Measurements from ENCODE around the gene ASTN2. TPM values are rescaled to one million over a fixed set of nuclear protein-coding genes. Genes with fewer than 3 reads are reported as not detected.

The ASTN2 gene
- total RNA-seq, 1 donor from 2014 or later = 13.6 TPM

GRCh38 chr9:116499434-116499833 is 915.4 kb downstream of the ASTN2 start:
- Histone ChIP-seq H3K4me1 (ENCODE audit: insufficient read depth, low read length) (peaks cover 9% of the 10 kb centered on the region), H3K4me2 (ENCODE audit: low read length) (no peak overlapping the region), H3K79me2 (ENCODE audit: insufficient read depth, low read length) (no peaks in the 10 kb centered on the region), H3K9ac (ENCODE audit: low read length) (no peak overlapping the region), H3K36me3 (ENCODE audit: insufficient read depth, low read length) (no peaks in the 10 kb centered on the region), H4K20me1 (ENCODE audit: insufficient read depth, low read length) (no peaks in the 10 kb centered on the region), H3K27ac (ENCODE audit: low read depth, low read length) (no peak overlapping the region), H2AFZ (ENCODE audit: low read depth, low read length) (no peak overlapping the region), H3K27me3 (ENCODE audit: insufficient read depth, low read length) (no peaks in the 10 kb centered on the region), H3K9me3 (ENCODE audit: insufficient read depth, low read depth, low read length) (no peaks in the 10 kb centered on the region), H3K4me3 (ENCODE audit: insufficient read depth, low read depth, low read length) (no peak overlapping the region)
- H3K27me3 Mint-ChIP-seq (ENCODE audit: low read depth, unreplicated experiment) = no peaks in the 10 kb centered on the region
- DNase-seq (ENCODE audit: low read depth) (no peak), FAIRE-seq (no peak)
- no peak overlapping the region for H3K27ac Mint-ChIP-seq (ENCODE audit: unreplicated experiment)
- no peak overlapping the region for H3K4me3 Mint-ChIP-seq (ENCODE audit: unreplicated experiment)
- H3K4me1 Mint-ChIP-seq (ENCODE audit: low read depth, unreplicated experiment) = peaks cover 27% of the 10 kb centered on the region
- H3K9me3 Mint-ChIP-seq (ENCODE audit: unreplicated experiment) = no peaks in the 10 kb centered on the region
- TF ChIP-seq, protein P1, sequence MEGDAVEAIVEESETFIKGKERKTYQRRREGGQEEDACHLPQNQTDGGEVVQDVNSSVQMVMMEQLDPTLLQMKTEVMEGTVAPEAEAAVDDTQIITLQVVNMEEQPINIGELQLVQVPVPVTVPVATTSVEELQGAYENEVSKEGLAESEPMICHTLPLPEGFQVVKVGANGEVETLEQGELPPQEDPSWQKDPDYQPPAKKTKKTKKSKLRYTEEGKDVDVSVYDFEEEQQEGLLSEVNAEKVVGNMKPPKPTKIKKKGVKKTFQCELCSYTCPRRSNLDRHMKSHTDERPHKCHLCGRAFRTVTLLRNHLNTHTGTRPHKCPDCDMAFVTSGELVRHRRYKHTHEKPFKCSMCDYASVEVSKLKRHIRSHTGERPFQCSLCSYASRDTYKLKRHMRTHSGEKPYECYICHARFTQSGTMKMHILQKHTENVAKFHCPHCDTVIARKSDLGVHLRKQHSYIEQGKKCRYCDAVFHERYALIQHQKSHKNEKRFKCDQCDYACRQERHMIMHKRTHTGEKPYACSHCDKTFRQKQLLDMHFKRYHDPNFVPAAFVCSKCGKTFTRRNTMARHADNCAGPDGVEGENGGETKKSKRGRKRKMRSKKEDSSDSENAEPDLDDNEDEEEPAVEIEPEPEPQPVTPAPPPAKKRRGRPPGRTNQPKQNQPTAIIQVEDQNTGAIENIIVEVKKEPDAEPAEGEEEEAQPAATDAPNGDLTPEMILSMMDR (IDR thresholded peaks at IDR 0.05; ENCODE audit: insufficient read depth, low read depth, low read length) = no peak
- no peak for TF ChIP-seq EZH2 (IDR thresholded peaks at IDR 0.05; ENCODE audit: insufficient read depth, low read length)
- no peaks in the 10 kb centered on the region for H3K36me3 Mint-ChIP-seq (ENCODE audit: low read depth, unreplicated experiment)

DNA sequence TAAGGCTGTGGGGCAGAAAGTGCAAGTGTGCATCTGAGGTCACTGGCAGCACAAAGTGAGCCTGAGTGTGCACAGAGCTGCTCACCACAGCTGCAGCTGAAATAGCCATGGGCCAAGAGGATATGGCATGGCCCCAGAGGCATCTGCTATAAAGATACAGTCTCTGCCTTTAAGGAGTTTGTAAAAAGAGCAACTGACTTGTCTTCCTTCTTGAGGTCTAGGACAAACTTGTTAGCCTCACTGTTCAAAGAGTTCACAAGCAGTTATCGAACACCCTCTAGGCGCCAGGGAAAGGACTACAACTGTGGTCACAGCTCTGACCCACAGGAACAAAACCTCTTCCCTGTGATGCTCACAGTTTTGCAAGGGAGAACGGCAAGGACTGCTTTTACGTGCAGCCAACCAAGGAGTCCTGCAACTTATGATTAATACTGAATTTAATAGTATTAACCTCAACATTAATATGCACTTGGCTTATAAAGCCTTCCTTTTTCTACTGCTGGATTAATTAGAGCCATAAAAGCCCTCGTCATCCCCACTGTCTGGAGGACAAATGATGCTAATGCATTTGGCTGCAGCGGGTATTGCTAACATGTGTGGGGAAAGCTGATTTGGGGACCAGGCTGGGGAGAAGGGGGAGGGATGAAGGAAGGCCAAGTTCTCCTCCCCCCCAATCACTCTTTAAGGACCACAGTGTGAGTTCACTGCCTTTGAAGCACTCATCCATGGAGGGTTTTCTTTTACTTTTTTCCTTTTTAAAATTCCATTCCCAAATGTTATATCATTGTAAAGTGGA is 917.6 kb downstream of the ASTN2 start:
- Mint-ChIP-seq H3K4me3 (ENCODE audit: unreplicated experiment) (no peak overlapping the region), H3K36me3 (ENCODE audit: low read depth, unreplicated experiment) (no peaks in the 10 kb centered on the region), H3K27ac (ENCODE audit: unreplicated experiment) (no peak overlapping the region), H3K9me3 (ENCODE audit: unreplicated experiment) (no peaks in the 10 kb centered on the region), H3K27me3 (ENCODE audit: low read depth, unreplicated experiment) (no peaks in the 10 kb centered on the region), H3K4me1 (ENCODE audit: low read depth, unreplicated experiment) (peaks cover 40% of the 10 kb centered on the region)
- no peak overlapping the region for H2AFZ ChIP-seq (ENCODE audit: low read depth, low read length)
- H3K4me2 ChIP-seq (ENCODE audit: low read length) = no peak overlapping the region
- H3K27ac ChIP-seq (ENCODE audit: low read depth, low read length) = no peak overlapping the region
- H3K4me1 ChIP-seq (ENCODE audit: insufficient read depth, low read length) = peaks cover 9% of the 10 kb centered on the region
- no peak for FAIRE-seq
- no peaks in the 10 kb centered on the region for H3K27me3 ChIP-seq (ENCODE audit: insufficient read depth, low read length)
- no peaks in the 10 kb centered on the region for H3K9me3 ChIP-seq (ENCODE audit: insufficient read depth, low read depth, low read length)
- H3K4me3 ChIP-seq (ENCODE audit: insufficient read depth, low read depth, low read length) = no peak overlapping the region
- DNase-seq (ENCODE audit: low read depth) = no peak
- no peaks in the 10 kb centered on the region for H3K79me2 ChIP-seq (ENCODE audit: insufficient read depth, low read length)
- no peak overlapping the region for H3K9ac ChIP-seq (ENCODE audit: low read length)
- no peak for TF ChIP-seq EZH2 (IDR thresholded peaks at IDR 0.05; ENCODE audit: insufficient read depth, low read length)
- TF ChIP-seq, protein P1 (IDR thresholded peaks at IDR 0.05; ENCODE audit: insufficient read depth, low read depth, low read length) = no peak
- H3K36me3 ChIP-seq (ENCODE audit: insufficient read depth, low read length) = no peaks in the 10 kb centered on the region
- no peaks in the 10 kb centered on the region for H4K20me1 ChIP-seq (ENCODE audit: insufficient read depth, low read length)

- no peak overlapping the region for H3K4me3 ChIP-seq (ENCODE audit: insufficient read depth, low read depth, low read length)
- no peak overlapping the region for H2AFZ ChIP-seq (ENCODE audit: low read depth, low read length)
- H3K27me3 ChIP-seq (ENCODE audit: insufficient read depth, low read length) = no peaks in the 10 kb centered on the region
- H4K20me1 ChIP-seq (ENCODE audit: insufficient read depth, low read length) = no peaks in the 10 kb centered on the region
- H3K9me3 ChIP-seq (ENCODE audit: insufficient read depth, low read depth, low read length) = no peaks in the 10 kb centered on the region
- H3K4me1 Mint-ChIP-seq (ENCODE audit: low read depth, unreplicated experiment) = peaks cover 37% of the 10 kb centered on the region
- TF ChIP-seq, protein P1 (IDR thresholded peaks at IDR 0.05; ENCODE audit: insufficient read depth, low read depth, low read length) = no peak
- no peak for TF ChIP-seq EZH2 (IDR thresholded peaks at IDR 0.05; ENCODE audit: insufficient read depth, low read length)
- DNase-seq (ENCODE audit: low read depth) = no peak
- H3K9me3 Mint-ChIP-seq (ENCODE audit: unreplicated experiment) = no peaks in the 10 kb centered on the region
- H3K9ac ChIP-seq (ENCODE audit: low read length) = no peak overlapping the region
- H3K36me3 ChIP-seq (ENCODE audit: insufficient read depth, low read length) = no peaks in the 10 kb centered on the region
- no peaks in the 10 kb centered on the region for H3K27me3 Mint-ChIP-seq (ENCODE audit: low read depth, unreplicated experiment)
- no peak overlapping the region for H3K27ac Mint-ChIP-seq (ENCODE audit: unreplicated experiment)
- no peak overlapping the region for H3K27ac ChIP-seq (ENCODE audit: low read depth, low read length)
- no peaks in the 10 kb centered on the region for H3K36me3 Mint-ChIP-seq (ENCODE audit: low read depth, unreplicated experiment)
- FAIRE-seq = no peak
- H3K4me3 Mint-ChIP-seq (ENCODE audit: unreplicated experiment) = no peak overlapping the region
- H3K79me2 ChIP-seq (ENCODE audit: insufficient read depth, low read length) = no peaks in the 10 kb centered on the region
- H3K4me2 ChIP-seq (ENCODE audit: low read length) = no peak overlapping the region
- peaks cover 9% of the 10 kb centered on the region for H3K4me1 ChIP-seq (ENCODE audit: insufficient read depth, low read length)
Measured at GRCh38 chr9:116496167-116496566, 918.7 kb downstream of the ASTN2 start.
